ENCODE data around the gene MMP28. TPM values are rescaled to one million over a fixed set of nuclear protein-coding genes. Genes with fewer than 3 reads are reported as not detected.

The MMP28 gene
- total and polyA plus RNA-seq, 4 donors = 30.5 to 72.6 (median 44.3) TPM

DNA sequence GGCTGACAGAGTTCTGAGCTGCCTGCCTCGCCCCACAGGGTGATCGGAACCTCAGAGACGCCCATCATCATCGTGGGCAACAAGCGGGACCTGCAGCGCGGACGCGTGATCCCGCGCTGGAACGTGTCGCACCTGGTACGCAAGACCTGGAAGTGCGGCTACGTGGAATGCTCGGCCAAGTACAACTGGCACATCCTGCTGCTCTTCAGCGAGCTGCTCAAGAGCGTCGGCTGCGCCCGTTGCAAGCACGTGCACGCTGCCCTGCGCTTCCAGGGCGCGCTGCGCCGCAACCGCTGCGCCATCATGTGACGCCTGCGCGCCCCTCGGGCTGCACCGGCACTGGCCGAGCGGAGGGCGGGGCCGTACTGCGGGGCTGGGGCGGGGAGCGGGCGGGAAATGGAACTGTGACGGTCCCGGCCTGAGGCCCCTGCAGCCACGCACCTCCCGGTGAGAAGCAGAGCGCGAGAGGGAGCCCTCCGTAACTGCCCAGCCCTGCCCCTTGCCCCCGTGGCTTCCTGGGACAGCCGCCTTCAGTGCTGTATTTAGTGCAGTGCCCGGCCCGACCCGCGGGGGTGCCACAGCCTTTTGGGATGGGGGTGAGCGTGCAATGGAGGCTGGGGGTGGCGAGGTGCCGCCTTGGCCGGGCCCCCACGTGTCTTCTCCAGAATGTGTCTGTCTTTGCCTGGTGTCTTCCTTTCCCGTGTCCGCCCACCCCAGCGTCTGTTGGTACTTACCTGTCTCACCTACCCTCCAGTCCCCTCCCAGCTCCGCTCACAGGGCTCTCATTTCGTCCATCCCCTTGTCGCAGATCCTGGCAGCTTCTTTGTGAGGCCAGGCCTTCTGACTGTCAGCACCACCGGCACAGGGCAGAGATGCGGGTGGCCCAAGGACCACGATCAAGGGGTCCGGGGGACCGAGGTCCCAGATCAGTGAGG lies 54.2 kb downstream of the MMP28 start:
- 18 to 19% methylated on average over 71 to 73 of the region's 73 CpGs for WGBS, 2 donors
- Histone ChIP-seq H3K9ac (ENCODE audit: insufficient read depth in 1 of 2, low read length in 2 of 2) (no peak overlapping the region), H3K9me3 (ENCODE audit: control insufficient read depth in 4 of 4, insufficient read depth in 3 of 4, low read length in 3 of 4) (peaks cover 0 to 4% (median 0%) of the 10 kb centered on the region in 4 donors), H3K27me3 (ENCODE audit: control insufficient read depth in 3 of 3, insufficient read depth in 3 of 3, low read length in 2 of 3) (peaks cover 4 to 28% (median 17%) of the 10 kb centered on the region in 3 donors), H3K4me3 (no peak overlapping the region), H3K4me1 (ENCODE audit: control insufficient read depth in 5 of 5, insufficient read depth in 5 of 5, low read length in 5 of 5) (peaks cover 0 to 9% (median 3%) of the 10 kb centered on the region in 5 donors), H3K36me3 (ENCODE audit: control insufficient read depth in 4 of 4, insufficient read depth in 4 of 4, low read length in 4 of 4) (no peaks in the 10 kb centered on the region), H3K27ac (ENCODE audit: low read depth in 1 of 2, low read length in 1 of 2) (no peak overlapping the region)
- DNase-seq = peak in 1 of 3 donors; percentile 32
- TF ChIP-seq, protein P1, sequence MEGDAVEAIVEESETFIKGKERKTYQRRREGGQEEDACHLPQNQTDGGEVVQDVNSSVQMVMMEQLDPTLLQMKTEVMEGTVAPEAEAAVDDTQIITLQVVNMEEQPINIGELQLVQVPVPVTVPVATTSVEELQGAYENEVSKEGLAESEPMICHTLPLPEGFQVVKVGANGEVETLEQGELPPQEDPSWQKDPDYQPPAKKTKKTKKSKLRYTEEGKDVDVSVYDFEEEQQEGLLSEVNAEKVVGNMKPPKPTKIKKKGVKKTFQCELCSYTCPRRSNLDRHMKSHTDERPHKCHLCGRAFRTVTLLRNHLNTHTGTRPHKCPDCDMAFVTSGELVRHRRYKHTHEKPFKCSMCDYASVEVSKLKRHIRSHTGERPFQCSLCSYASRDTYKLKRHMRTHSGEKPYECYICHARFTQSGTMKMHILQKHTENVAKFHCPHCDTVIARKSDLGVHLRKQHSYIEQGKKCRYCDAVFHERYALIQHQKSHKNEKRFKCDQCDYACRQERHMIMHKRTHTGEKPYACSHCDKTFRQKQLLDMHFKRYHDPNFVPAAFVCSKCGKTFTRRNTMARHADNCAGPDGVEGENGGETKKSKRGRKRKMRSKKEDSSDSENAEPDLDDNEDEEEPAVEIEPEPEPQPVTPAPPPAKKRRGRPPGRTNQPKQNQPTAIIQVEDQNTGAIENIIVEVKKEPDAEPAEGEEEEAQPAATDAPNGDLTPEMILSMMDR (IDR thresholded peaks at IDR 0.05; ENCODE audit: control extremely low read depth, extremely low read depth) = no peak
- ATAC-seq (ENCODE audit: insufficient read depth, low FRiP score) = peak; percentile 36

DNA sequence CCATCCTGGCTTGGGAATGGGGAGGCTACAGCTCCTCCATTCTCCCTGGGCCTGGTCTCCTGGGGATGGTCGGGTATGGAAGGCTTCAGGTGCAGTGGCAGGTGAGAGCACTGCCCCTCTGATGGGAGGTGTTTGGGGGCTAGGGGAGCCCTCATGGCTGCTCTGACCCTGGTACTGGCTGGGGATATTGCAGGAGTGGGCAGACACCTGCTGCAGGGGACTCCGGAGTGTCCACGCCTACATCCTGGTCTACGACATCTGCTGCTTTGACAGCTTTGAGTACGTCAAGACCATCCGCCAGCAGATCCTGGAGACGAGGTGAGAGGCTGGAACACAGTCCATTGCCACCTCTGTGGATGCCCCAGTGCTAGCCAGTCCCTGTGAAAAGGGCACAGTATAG lies 55.2 kb downstream of the MMP28 start:
- ATAC-seq (ENCODE audit: insufficient read depth, low FRiP score) = no peak
- Histone ChIP-seq H3K27ac (ENCODE audit: low read depth in 1 of 2, low read length in 1 of 2) (no peak overlapping the region), H3K9me3 (ENCODE audit: control insufficient read depth in 4 of 4, insufficient read depth in 3 of 4, low read length in 3 of 4) (peaks cover 0 to 4% (median 0%) of the 10 kb centered on the region in 4 donors), H3K9ac (ENCODE audit: insufficient read depth in 1 of 2, low read length in 2 of 2) (no peak overlapping the region), H3K36me3 (ENCODE audit: control insufficient read depth in 4 of 4, insufficient read depth in 4 of 4, low read length in 4 of 4) (no peaks in the 10 kb centered on the region), H3K4me3 (no peak overlapping the region), H3K4me1 (ENCODE audit: control insufficient read depth in 5 of 5, insufficient read depth in 5 of 5, low read length in 5 of 5) (peaks cover 0 to 9% (median 3%) of the 10 kb centered on the region in 5 donors), H3K27me3 (ENCODE audit: control insufficient read depth in 3 of 3, insufficient read depth in 3 of 3, low read length in 2 of 3) (peaks cover 4 to 28% (median 17%) of the 10 kb centered on the region in 3 donors)
- 92 to 94% methylated on average over 7 of the region's 7 CpGs for WGBS, 2 donors
- DNase-seq = no peak
- TF ChIP-seq, protein P1 (IDR thresholded peaks at IDR 0.05; ENCODE audit: control extremely low read depth, extremely low read depth) = no peak

DNA sequence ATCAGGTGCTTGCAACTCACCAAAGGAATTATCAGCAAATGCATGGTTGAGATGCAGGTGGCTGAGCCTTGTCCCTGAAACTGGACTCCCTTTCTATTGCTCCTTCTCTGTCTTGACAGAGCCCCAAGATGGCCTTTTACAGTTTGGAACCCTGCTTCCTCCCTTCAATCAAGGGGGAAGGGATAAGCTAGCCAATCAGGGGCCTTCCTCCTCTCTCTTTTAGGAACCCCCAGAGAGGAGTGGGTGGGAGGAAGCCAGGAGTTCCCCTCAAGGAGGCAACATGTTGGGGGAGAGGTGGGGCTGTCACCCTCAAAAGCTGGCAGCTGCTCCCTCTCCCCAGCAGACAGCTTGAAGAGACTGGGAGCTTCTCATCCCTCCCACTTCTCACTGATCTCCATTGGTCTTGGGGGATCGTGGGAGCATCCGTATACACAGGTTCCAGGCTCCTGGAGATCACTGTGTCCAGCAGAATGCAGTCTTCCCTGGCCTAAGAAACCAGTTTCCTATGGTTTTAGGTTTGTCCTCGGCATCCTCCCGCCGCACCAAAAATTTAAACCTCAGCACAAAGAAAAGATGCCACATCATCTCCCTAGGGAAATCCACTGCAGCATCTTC lies 56.8 kb downstream of the MMP28 start:
- ATAC-seq (ENCODE audit: insufficient read depth, low FRiP score) = no peak
- no peak for DNase-seq
- peaks cover 4 to 28% (median 17%) of the 10 kb centered on the region in 3 donors for H3K27me3 ChIP-seq (ENCODE audit: control insufficient read depth in 3 of 3, insufficient read depth in 3 of 3, low read length in 2 of 3)

More for the DNA sequence above, 56.8 kb downstream of the MMP28 start:
- no peaks in the 10 kb centered on the region for H3K36me3 ChIP-seq (ENCODE audit: control insufficient read depth in 4 of 4, insufficient read depth in 4 of 4, low read length in 4 of 4)
- H3K9me3 ChIP-seq (ENCODE audit: control insufficient read depth in 4 of 4, insufficient read depth in 3 of 4, low read length in 3 of 4) = peaks cover 0 to 4% (median 0%) of the 10 kb centered on the region in 4 donors
- peaks cover 0 to 9% (median 2%) of the 10 kb centered on the region in 5 donors for H3K4me1 ChIP-seq (ENCODE audit: control insufficient read depth in 5 of 5, insufficient read depth in 5 of 5, low read length in 5 of 5)
- H3K9ac ChIP-seq (ENCODE audit: insufficient read depth in 1 of 2, low read length in 2 of 2) = no peak overlapping the region
- 87 to 89% methylated on average over 5 of the region's 5 CpGs for WGBS, 2 donors
- H3K27ac ChIP-seq (ENCODE audit: low read depth in 1 of 2, low read length in 1 of 2) = no peak overlapping the region
- TF ChIP-seq, protein P1 (IDR thresholded peaks at IDR 0.05; ENCODE audit: control extremely low read depth, extremely low read depth) = no peak
- no peak overlapping the region for H3K4me3 ChIP-seq
